AG04450 (cell line): ENCODE results near the gene UROC1. TPM values are rescaled to one million over a fixed set of nuclear protein-coding genes. Genes with fewer than 3 reads are reported as not detected.

Experiments used
- CTCF ChIA-PET: fragments of 300-600, 350-600 bp; formaldehyde crosslinking; extraction: SDS; loops from one replicate; lab custom pipeline; 2022; ENCODE audit warnings: antibody characterized with exemption, inconsistent platforms; lab: Charles Lee
- POLR2A ChIA-PET: fragments of 350-600 bp; formaldehyde crosslinking; extraction: SDS; loops from one replicate; lab custom pipeline; 2021; ENCODE audit warnings: antibody characterized with exemption, inconsistent platforms; lab: Yijun Ruan, JAX
- DNase-seq: peaks from one replicate; pipeline ENCODE4 v3.0.0-alpha.2; 2011; ENCODE audit warnings: low read depth, low spot score
- H3K27ac ChIP-seq: one replicate; pipeline ENCODE4 v1.5.1; 2012; ENCODE audit warnings: low read depth, low read length, control low read depth
- H3K27me3 ChIP-seq: one replicate; pipeline ENCODE4 v1.6.0; 2012; ENCODE audit warnings: low read length; ENCODE audit not compliant: control insufficient read depth, insufficient read depth
- H3K4me3 ChIP-seq: 2 replicates; pipeline ENCODE4 v1.5.1; 2011; ENCODE audit warnings: mild to moderate bottlenecking, low read depth, low read length, control low read depth
- H3K9me3 ChIP-seq: 2 replicates; pipeline ENCODE4 v1.5.1; 2012; ENCODE audit warnings: low read length; ENCODE audit not compliant: control insufficient read depth, insufficient read depth
- CTCF ChIP-seq: IDR thresholded peaks from 2 replicates; pipeline ENCODE4 v1.5.1; 2011; ENCODE audit warnings: low read depth, low read length, control low read depth, inconsistent platforms
- polyA plus RNA-seq: library from polyadenylated mRNA; depleted of rRNA; stranded (reverse); fragments of >200 nt; gene quantifications from 2 replicates; pipeline ENCODE4 v1.2.3, GENCODE V29; 2011

The UROC1 gene
- polyA plus RNA-seq, 1 experiment = not detected

DNA sequence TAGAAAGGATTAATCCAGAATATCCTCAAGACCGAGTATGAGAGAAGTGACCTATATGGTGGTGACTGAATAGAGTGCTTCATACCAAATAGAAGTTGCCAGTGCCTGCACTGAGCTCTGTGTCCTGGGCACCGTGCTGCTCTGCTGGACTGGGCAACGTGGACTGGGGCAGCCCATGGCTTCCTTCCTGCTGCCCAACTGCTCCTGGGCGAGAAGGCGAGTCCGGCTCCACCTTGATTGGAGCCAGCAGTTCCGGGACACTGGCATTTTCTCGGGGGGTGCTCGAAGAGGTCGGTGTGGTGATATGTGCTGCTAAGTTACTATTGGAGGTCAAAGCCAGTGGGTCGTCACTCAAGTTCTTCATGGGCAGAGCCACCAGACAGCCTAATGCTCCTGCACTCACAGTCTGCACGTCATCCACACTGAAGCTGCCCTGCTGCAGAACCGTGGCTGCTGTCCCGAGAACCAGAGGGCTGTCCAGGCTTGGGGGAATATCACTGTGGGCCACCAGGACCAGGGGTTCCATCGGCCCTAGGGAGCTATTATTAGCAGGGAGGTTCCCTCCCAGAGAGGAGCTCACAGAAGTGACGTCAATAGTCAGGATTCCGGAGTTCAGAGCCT is 56.0 kb downstream of the UROC1 start:
- POLR2A ChIA-PET = no interaction called here
- H3K27me3 ChIP-seq = no peaks in the 10 kb centered on the region
- no peak for DNase-seq
- no peak for TF ChIP-seq CTCF
- H3K4me3 ChIP-seq = no peak overlapping the region
- CTCF ChIA-PET = interaction anchor here (0.6 kb wide), 1 partner anchor 327 kb away, joined by 3 read pairs; no protein-coding TSS in a partner anchor
- H3K27ac ChIP-seq = no peak overlapping the region
- H3K9me3 ChIP-seq = no peaks in the 10 kb centered on the region

DNA sequence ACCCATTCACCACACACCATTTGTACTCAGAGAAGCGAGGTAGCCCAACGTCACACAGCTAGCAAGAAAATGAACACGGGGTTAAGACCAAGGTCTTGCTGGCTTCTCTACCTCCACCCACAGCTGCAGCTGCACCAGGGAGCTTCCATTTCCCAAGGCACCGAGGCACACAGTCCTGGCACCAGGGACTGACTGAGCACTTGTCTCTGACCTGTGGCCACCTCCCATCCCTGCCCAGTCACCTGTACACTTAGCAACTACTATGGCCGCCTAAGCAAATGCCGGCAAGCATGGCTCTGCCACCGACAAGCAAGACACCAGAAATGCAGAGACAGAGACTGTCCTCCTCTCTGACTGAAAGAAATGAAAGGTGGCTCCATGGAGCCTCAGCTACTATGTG is 57.2 kb downstream of the UROC1 start:
- no peak for TF ChIP-seq CTCF
- no peak overlapping the region for H3K27ac ChIP-seq
- H3K27me3 ChIP-seq = no peaks in the 10 kb centered on the region
- CTCF ChIA-PET = no interaction called here
- no peak for DNase-seq
- POLR2A ChIA-PET = no interaction called here
- no peaks in the 10 kb centered on the region for H3K9me3 ChIP-seq
- no peak overlapping the region for H3K4me3 ChIP-seq

GRCh38 chr3:126459763-126460127 is 57.8 kb downstream of the UROC1 start:
- no peaks in the 10 kb centered on the region for H3K9me3 ChIP-seq
- TF ChIP-seq CTCF = no peak
- CTCF ChIA-PET = interaction anchor here (1.0 kb wide), 1 partner anchor 12 kb away, joined by 3 read pairs; no protein-coding TSS in a partner anchor
- DNase-seq = no peak
- H3K4me3 ChIP-seq = no peak overlapping the region
- POLR2A ChIA-PET = no interaction called here
- H3K27me3 ChIP-seq = no peaks in the 10 kb centered on the region
- no peak overlapping the region for H3K27ac ChIP-seq

DNA sequence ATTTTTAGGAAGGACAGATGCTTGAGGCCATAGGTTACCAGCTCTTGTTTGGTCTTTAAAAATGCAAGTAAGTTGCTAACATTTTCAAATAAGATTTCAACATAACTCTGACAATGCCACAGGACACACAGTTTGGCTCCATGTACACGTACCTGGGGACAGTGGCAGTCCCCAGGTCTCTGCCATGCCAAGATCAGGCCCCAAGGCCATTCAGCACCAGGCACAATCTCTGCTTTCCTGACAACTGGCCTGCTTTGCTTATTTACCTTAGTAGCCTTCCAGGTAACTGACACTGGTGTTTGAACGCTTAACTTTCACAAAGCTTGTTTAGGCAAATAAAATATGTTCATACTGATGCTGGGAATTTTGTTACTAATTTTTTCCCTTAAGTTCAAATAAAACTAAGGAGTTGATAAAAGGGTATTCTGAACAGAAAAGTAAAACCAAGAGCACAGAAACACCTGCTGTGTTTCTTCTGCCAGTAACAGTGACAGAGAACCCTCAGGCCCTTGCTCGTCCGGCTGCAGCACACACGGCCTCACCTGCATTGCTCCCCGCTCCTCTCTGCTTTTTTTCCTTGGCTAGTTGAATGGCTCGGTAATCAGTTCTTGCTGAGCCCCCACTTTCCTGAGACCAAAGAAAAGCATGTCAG is 58.3 kb downstream of the UROC1 start:
- H3K27me3 ChIP-seq = no peaks in the 10 kb centered on the region
- ChIA-PET POLR2A (no interaction called here), CTCF (interaction anchor here (1.0 kb wide), 1 partner anchor 12 kb away, joined by 3 read pairs; no protein-coding TSS in a partner anchor)
- no peak for TF ChIP-seq CTCF
- no peak for DNase-seq
- no peak overlapping the region for H3K4me3 ChIP-seq
- no peak overlapping the region for H3K27ac ChIP-seq
- no peaks in the 10 kb centered on the region for H3K9me3 ChIP-seq

DNA sequence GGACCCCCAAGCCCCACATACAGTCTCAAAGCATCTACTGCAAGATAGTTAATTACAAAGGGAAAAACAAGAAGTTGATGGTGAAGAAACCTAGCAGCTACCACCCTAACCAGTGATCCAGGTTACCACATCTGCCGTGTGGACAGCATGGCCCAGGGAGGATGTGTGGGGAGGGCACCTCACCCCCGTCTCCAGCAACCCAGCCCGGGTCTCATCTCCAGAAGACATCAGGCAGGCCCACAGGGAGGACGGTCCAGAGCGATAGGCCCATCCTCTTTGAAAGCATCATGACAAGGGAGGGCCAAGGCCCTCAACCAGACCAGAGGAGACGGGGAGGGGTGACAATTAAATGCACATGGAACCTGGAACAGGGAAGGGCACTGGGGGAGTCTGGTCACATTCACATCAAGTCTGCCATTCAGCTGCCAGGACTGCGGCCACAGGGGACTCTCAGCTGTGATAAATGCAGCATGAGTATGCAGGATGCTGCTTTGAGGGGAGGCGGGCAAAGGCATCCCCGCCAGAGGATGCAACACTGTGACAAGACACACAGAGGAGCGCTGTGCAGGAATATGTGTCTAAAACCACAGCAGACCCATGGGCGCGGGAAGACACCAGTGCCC is 60.7 kb downstream of the UROC1 start:
- H3K27ac ChIP-seq = no peak overlapping the region
- no peak for TF ChIP-seq CTCF
- H3K4me3 ChIP-seq = no peak overlapping the region
- ChIA-PET CTCF (interaction anchor here (1.4 kb wide), 1 partner anchor 19 kb away, joined by 3 read pairs; the partner anchor contains the start of gene ZXDC), POLR2A (no interaction called here)
- no peaks in the 10 kb centered on the region for H3K27me3 ChIP-seq
- no peaks in the 10 kb centered on the region for H3K9me3 ChIP-seq
- DNase-seq = no peak
